ENCODE results near the gene VAT1L. TPM values are rescaled to one million over a fixed set of nuclear protein-coding genes. Genes with fewer than 3 reads are reported as not detected.

The VAT1L gene
- polyA plus RNA-seq, 1 donor, result 14.8 TPM

DNA sequence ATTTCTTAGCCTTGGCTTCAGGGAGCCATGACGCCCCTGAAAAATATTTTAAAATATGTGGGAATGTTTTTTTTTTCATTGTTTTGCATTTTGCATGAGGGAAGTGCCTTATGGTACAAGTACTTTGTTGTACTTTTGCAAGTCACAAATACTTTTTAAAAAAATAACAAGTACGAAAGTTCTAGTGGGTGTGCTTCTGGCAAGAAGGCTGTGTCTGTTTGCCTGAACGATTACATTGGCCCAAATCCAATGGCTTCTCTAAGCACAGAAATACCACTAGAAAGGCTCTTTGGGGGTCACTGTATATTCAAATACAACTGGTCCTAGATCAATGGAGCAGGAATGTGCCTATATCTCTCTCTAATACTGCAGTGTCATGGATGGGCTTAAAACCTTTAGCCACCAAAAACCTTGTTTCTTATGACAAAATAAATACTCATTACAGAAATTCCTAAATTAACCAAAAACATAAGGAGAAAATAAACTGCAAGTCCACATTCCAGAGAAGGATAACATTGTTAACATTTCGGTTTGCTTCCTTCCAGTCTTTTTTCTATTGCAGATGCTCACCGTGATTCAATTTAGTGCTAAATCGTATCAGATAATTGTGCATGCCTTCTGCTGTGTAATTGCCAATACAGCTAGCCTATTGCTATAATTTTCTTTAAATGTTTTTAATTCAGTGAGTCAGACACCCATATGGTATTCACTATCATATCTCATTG is 97.4 kb downstream of the VAT1L start:
- Histone ChIP-seq H3K4me3 (ENCODE audit: low read length) (no peak overlapping the region), H3K27me3 (ENCODE audit: control insufficient read depth, insufficient read depth, low read length) (no peaks in the 10 kb centered on the region), H3K27ac (ENCODE audit: low read length) (no peak overlapping the region), H3K36me3 (ENCODE audit: control insufficient read depth, insufficient read depth, low read length) (no peaks in the 10 kb centered on the region), H3K9me3 (ENCODE audit: control insufficient read depth, low read depth, low read length) (no peaks in the 10 kb centered on the region), H3K4me1 (ENCODE audit: control insufficient read depth, insufficient read depth, low read length) (no peaks in the 10 kb centered on the region)
- 96% methylated on average over 3 of the region's 6 CpGs for WGBS (ENCODE audit: insufficient coverage, low lambda C conversion rate)
- DNase-seq, result no peak

DNA sequence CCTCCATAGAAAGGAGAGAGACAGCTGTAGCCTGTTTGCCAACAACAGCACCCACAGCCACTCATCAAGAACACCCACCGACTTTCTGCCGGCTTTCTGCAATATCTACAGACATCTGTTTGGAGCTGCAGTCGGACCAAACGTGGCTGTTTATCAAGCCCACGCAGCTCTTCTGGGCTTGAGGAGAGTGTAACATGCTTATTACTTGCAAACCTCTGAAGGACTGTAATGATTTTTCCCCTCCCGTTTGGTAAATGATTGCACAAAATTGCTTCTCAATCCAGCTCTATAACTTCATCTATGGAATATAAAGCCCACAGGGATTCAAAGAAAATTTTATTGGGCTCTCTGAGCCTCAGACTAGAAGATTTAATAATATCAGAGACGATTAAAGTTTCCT is 100.5 kb downstream of the VAT1L start:
- no CpG with 5 or more reads among the region's 7 CpGs for WGBS (ENCODE audit: insufficient coverage, low lambda C conversion rate)
- no peak overlapping the region for H3K4me3 ChIP-seq (ENCODE audit: low read length)
- no peak overlapping the region for H3K27ac ChIP-seq (ENCODE audit: low read length)
- H3K36me3 ChIP-seq (ENCODE audit: control insufficient read depth, insufficient read depth, low read length), result no peaks in the 10 kb centered on the region
- H3K9me3 ChIP-seq (ENCODE audit: control insufficient read depth, low read depth, low read length), result no peaks in the 10 kb centered on the region
- no peak for DNase-seq
- H3K4me1 ChIP-seq (ENCODE audit: control insufficient read depth, insufficient read depth, low read length), result no peaks in the 10 kb centered on the region
- H3K27me3 ChIP-seq (ENCODE audit: control insufficient read depth, insufficient read depth, low read length), result no peaks in the 10 kb centered on the region

DNA sequence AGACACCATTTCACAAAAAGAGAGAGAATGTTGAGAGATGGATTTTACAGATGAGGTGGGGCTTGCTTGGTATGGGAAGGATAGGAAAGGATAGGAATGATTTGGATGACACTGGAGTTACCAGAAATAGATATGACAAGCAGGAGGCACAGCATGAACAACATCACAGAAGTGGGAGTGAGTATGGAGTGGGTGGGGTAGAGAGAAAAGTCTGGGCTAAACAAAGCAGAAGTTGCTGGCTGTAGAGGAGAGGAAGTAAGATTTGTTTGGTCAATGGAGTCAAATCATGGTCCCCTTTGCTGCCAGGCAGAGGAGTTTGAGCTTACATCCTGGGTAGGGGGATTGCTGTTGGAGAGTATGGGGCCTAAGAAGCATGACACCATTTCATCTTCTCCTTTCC is 101.7 kb downstream of the VAT1L start:
- H3K9me3 ChIP-seq (ENCODE audit: control insufficient read depth, low read depth, low read length), result no peaks in the 10 kb centered on the region
- H3K27me3 ChIP-seq (ENCODE audit: control insufficient read depth, insufficient read depth, low read length), result no peaks in the 10 kb centered on the region
- H3K4me1 ChIP-seq (ENCODE audit: control insufficient read depth, insufficient read depth, low read length), result no peaks in the 10 kb centered on the region
- no peak for DNase-seq
- no peak overlapping the region for H3K4me3 ChIP-seq (ENCODE audit: low read length)
- no peaks in the 10 kb centered on the region for H3K36me3 ChIP-seq (ENCODE audit: control insufficient read depth, insufficient read depth, low read length)
- no peak overlapping the region for H3K27ac ChIP-seq (ENCODE audit: low read length)

DNA sequence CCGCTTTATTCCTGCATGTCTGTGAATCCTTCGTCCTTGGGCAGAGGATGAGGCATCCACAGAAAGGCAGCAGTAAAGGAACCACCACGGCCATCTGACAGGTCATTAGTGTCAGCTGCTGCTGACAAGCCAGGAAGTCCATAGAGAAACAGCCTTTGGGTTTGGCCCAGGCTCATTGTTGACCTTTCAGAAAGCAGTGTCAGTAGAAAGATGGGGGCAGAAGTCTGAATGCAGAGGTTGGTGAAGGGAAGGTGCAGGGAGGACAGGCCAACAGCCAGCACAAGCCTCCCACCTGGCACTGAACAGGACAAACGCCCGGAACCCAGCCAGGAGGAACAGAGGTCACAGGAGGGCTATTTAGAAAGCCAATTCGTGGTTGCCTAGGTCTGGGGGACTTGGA is 105.8 kb downstream of the VAT1L start:
- no peak for DNase-seq

DNA sequence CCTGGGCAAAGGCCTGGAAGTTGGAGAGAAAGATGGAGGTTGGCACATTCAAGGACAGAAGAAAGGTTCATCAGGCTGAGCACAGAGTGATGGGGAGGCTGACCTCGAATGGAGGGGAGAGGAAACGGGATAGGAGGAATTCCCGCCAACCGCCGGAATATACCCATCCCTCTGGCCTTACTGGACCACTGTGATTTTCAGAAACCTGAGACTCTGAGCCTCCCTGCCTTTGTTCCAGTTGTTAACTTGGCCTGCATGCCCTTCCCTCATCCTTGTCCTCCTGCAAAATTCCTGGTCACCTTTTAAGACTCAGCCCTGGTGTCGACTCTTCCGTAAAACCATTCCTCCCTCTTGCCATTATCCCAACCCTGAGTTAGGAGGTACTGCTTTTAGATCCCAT is 107.6 kb downstream of the VAT1L start:
- no peaks in the 10 kb centered on the region for H3K27me3 ChIP-seq (ENCODE audit: control insufficient read depth, insufficient read depth, low read length)
- H3K36me3 ChIP-seq (ENCODE audit: control insufficient read depth, insufficient read depth, low read length), result no peaks in the 10 kb centered on the region
- WGBS (ENCODE audit: insufficient coverage, low lambda C conversion rate), result no CpG with 5 or more reads among the region's 7 CpGs

More for the DNA sequence above, 105.8 kb downstream of the VAT1L start:
- Histone ChIP-seq H3K27ac (ENCODE audit: low read length) (no peak overlapping the region), H3K4me3 (ENCODE audit: low read length) (no peak overlapping the region), H3K27me3 (ENCODE audit: control insufficient read depth, insufficient read depth, low read length) (no peaks in the 10 kb centered on the region), H3K4me1 (ENCODE audit: control insufficient read depth, insufficient read depth, low read length) (no peaks in the 10 kb centered on the region), H3K36me3 (ENCODE audit: control insufficient read depth, insufficient read depth, low read length) (no peaks in the 10 kb centered on the region), H3K9me3 (ENCODE audit: control insufficient read depth, low read depth, low read length) (no peaks in the 10 kb centered on the region)
- WGBS (ENCODE audit: insufficient coverage, low lambda C conversion rate), result no CpG with 5 or more reads among the region's 6 CpGs

DNA sequence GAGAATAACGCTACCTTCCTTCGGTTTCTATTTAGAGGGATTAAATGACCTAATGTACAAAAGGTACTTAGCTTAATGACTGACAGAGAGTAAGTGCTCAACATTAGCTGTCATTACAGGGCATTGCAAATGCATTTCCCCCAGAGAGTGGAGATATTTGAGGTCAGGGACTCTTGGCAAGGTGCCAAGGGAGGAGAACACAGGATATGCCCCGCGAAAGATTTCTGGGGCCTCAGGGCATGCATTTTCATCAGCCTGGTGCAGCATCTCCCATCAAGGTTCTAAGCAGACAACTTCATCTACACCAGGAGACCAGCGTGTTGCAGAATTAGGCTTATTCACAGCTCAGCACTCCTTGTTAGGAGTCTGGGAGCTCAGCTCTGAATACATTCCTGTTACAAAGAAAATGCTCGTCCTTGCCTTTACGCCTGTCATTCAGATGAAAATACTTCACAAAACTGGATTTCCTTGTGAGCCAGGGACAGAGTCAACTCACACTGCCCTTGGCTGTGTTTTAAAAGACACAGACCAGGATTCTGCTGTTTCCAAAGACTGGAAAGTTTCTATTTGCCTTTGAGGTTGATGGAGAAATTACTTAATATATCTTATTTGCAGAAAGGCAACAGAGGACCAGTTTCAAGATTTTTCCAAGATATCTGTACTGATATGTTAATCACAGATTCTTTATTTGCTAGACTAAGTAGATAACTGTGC is 108.2 kb downstream of the VAT1L start:
- no peaks in the 10 kb centered on the region for H3K9me3 ChIP-seq (ENCODE audit: control insufficient read depth, low read depth, low read length)
- no peaks in the 10 kb centered on the region for H3K36me3 ChIP-seq (ENCODE audit: control insufficient read depth, insufficient read depth, low read length)
- no peak for DNase-seq
- no peaks in the 10 kb centered on the region for H3K27me3 ChIP-seq (ENCODE audit: control insufficient read depth, insufficient read depth, low read length)
- WGBS (ENCODE audit: insufficient coverage, low lambda C conversion rate), result no CpG with 5 or more reads among the region's 7 CpGs
- H3K4me1 ChIP-seq (ENCODE audit: control insufficient read depth, insufficient read depth, low read length), result no peaks in the 10 kb centered on the region
- peak overlapping the region; percentile 16 for H3K27ac ChIP-seq (ENCODE audit: low read length)
- no peak overlapping the region for H3K4me3 ChIP-seq (ENCODE audit: low read length)

More for the DNA sequence above, 107.6 kb downstream of the VAT1L start:
- no peaks in the 10 kb centered on the region for H3K9me3 ChIP-seq (ENCODE audit: control insufficient read depth, low read depth, low read length)
- no peaks in the 10 kb centered on the region for H3K4me1 ChIP-seq (ENCODE audit: control insufficient read depth, insufficient read depth, low read length)
- H3K27ac ChIP-seq (ENCODE audit: low read length), result no peak overlapping the region
- DNase-seq, result no peak
- no peak overlapping the region for H3K4me3 ChIP-seq (ENCODE audit: low read length)

DNA sequence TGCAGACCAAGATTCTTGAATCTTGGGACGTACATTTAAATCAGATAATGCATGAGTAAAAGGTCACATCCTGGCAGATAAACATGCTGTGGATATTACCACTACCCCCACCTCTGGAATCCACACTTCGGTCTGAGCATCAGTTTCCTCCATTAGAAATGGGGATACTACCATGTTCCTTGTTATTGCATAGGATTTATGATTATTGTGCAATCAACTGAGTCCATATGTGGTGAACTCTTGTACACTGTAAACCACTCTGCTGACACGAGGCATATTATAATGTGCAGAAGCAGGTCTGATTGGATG is 108.7 kb downstream of the VAT1L start:
- peak; percentile 21 to 63 for DNase-seq
- H3K27me3 ChIP-seq (ENCODE audit: control insufficient read depth, insufficient read depth, low read length), result no peaks in the 10 kb centered on the region
- WGBS (ENCODE audit: insufficient coverage, low lambda C conversion rate), result no CpG with 5 or more reads among the region's 3 CpGs
- H3K4me1 ChIP-seq (ENCODE audit: control insufficient read depth, insufficient read depth, low read length), result no peaks in the 10 kb centered on the region
- H3K9me3 ChIP-seq (ENCODE audit: control insufficient read depth, low read depth, low read length), result no peaks in the 10 kb centered on the region
- H3K27ac ChIP-seq (ENCODE audit: low read length), result no peak overlapping the region
- no peaks in the 10 kb centered on the region for H3K36me3 ChIP-seq (ENCODE audit: control insufficient read depth, insufficient read depth, low read length)
- no peak overlapping the region for H3K4me3 ChIP-seq (ENCODE audit: low read length)

DNA sequence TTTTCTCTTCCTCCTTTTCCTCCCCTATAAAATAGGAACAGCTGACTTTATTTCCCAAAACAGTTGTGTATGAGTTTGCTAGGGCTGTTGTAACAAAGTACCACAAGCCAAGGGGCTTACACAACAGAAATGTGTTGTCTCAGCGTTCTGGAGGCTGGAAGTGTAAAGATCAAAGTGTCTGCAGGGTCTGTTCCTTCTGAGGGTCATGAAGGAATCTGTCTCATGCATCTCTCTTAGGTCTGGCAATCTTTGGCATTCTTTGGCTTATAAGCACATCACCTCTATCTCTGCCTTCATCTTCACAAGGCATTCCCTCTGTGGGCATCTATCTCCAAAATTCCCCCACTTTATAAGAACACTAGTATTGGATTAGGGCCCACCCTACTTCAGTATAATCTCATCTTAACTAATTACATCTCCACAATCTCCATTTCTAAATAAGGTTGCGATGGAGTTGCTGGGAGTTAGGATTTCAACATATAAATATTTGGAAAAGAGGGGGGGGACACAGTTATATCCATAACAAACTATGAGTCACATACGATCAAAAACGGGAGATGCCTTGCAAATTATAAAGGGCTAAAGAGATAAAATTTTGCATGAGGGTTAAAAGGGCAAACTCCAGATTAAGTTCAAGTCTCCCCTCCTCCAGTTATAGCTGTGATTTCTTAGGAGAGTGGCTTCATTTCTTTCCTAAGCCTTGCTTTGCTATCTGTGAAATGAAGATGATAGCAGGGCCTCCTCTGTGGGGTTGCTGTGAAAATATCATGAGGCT is 109.7 kb downstream of the VAT1L start:
- H3K9me3 ChIP-seq (ENCODE audit: control insufficient read depth, low read depth, low read length), result no peaks in the 10 kb centered on the region
- WGBS (ENCODE audit: insufficient coverage, low lambda C conversion rate), result no CpG with 5 or more reads among the region's 4 CpGs
- no peak for DNase-seq
- H3K4me3 ChIP-seq (ENCODE audit: low read length), result no peak overlapping the region
- no peaks in the 10 kb centered on the region for H3K27me3 ChIP-seq (ENCODE audit: control insufficient read depth, insufficient read depth, low read length)
- no peaks in the 10 kb centered on the region for H3K4me1 ChIP-seq (ENCODE audit: control insufficient read depth, insufficient read depth, low read length)
- H3K27ac ChIP-seq (ENCODE audit: low read length), result peak overlapping the region; percentile 31
- H3K36me3 ChIP-seq (ENCODE audit: control insufficient read depth, insufficient read depth, low read length), result no peaks in the 10 kb centered on the region

DNA sequence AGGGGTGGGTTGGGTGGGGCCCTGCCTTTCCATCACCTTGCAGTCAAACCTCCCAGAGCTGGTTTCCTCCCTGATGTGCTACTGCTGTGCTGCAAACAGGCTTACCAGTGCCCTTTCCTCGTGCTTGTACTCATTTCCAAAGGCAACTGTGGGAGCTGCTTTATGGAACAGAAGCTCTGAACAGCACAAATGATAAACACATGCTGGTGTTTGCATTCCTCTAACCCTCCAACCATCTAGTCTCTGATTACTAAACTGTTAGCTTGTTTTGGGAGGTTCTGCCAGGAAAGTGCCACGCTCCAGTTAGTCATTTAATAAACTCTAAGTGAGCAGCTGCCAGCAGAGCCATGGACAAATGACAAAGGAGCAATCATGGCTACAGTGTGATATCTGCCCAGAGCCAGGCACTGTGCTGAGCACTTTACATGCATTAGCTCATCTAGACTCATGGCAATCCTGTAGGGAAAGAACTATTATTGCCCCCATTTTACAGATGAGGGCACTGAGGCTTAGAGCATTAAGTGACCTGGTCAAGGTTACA is 110.4 kb downstream of the VAT1L start:
- Histone ChIP-seq H3K27ac (ENCODE audit: low read length) (no peak overlapping the region), H3K36me3 (ENCODE audit: control insufficient read depth, insufficient read depth, low read length) (no peaks in the 10 kb centered on the region), H3K27me3 (ENCODE audit: control insufficient read depth, insufficient read depth, low read length) (no peaks in the 10 kb centered on the region), H3K9me3 (ENCODE audit: control insufficient read depth, low read depth, low read length) (no peaks in the 10 kb centered on the region), H3K4me1 (ENCODE audit: control insufficient read depth, insufficient read depth, low read length) (no peaks in the 10 kb centered on the region), H3K4me3 (ENCODE audit: low read length) (no peak overlapping the region)
- no peak for DNase-seq
- no CpG with 5 or more reads among the region's 2 CpGs for WGBS (ENCODE audit: insufficient coverage, low lambda C conversion rate)

DNA sequence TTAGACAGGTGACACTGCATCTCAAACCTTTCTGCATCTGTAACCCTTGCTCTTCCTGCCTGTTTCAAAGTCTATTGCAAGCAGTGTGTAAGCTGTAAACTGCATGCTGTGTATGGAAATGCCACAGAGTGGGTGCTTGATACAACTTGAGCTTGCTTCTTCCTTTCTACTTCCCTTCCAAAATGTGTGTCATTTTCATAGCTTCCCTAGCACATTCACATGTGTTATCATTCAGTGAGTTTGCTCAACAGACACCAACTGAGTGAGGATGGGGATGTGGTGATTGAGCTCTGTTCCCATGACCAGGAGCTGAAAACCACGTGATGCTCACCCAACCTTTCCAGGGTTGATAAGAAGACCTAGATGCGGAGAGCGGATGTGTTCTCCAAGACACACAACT is 111.1 kb downstream of the VAT1L start:
- no CpG with 5 or more reads among the region's 3 CpGs for WGBS (ENCODE audit: insufficient coverage, low lambda C conversion rate)
- Histone ChIP-seq H3K4me3 (ENCODE audit: low read length) (no peak overlapping the region), H3K4me1 (ENCODE audit: control insufficient read depth, insufficient read depth, low read length) (no peaks in the 10 kb centered on the region), H3K9me3 (ENCODE audit: control insufficient read depth, low read depth, low read length) (no peaks in the 10 kb centered on the region), H3K36me3 (ENCODE audit: control insufficient read depth, insufficient read depth, low read length) (no peaks in the 10 kb centered on the region), H3K27ac (ENCODE audit: low read length) (no peak overlapping the region), H3K27me3 (ENCODE audit: control insufficient read depth, insufficient read depth, low read length) (no peaks in the 10 kb centered on the region)
- no peak for DNase-seq

Data from large intestine (tissue), 3 donors.